IPS DF 6.9 (cell line): ENCODE data around the gene MBTPS2.
"Not testable (repeated sequence)": the region's sequence is repeated elsewhere in the genome, so short reads cannot be mapped to it uniquely, and the experiment has no call there.

Experiments used
- DNase-seq: peaks from one replicate; pipeline ENCODE4 v3.0.0-alpha.2; 2013; ENCODE audit warnings: low read depth, low spot score
- H3K27ac ChIP-seq: one replicate; pipeline ENCODE4 v1.5.1; 2013; ENCODE audit warnings: low read length, control low read depth
- H3K27me3 ChIP-seq: 2 replicates; pipeline ENCODE4 v1.6.1; 2013; ENCODE audit warnings: mild to moderate bottlenecking, low read length; ENCODE audit not compliant: control insufficient read depth, insufficient read depth
- H3K36me3 ChIP-seq: 2 replicates; pipeline ENCODE4 v1.6.1; 2013; ENCODE audit warnings: low read length; ENCODE audit not compliant: control insufficient read depth, insufficient read depth
- H3K4me1 ChIP-seq: 2 replicates; pipeline ENCODE4 v1.6.1; 2013; ENCODE audit warnings: low read length; ENCODE audit not compliant: control insufficient read depth, insufficient read depth
- H3K4me3 ChIP-seq: 2 replicates; pipeline ENCODE4 v1.5.1; 2013; ENCODE audit warnings: mild to moderate bottlenecking, low read length
- H3K9me3 ChIP-seq: 2 replicates; pipeline ENCODE4 v1.6.1; 2013; ENCODE audit warnings: low read length, inconsistent platforms; ENCODE audit not compliant: control insufficient read depth, insufficient read depth
- WGBS: extraction: QIAGEN DNeasy Blood & Tissue Kit; methylation state at CpG from one replicate; pipeline ENCODE4 v1.1.7; 2013; ENCODE audit warnings: mixed read lengths, missing lambda C conversion rate; ENCODE audit not compliant: insufficient read length, insufficient coverage; 5-methylcytosine and 5-hydroxymethylcytosine counted together

MBTPS2 gene

GRCh38 chrX:21816136-21816535 lies 23.3 kb upstream of the MBTPS2 start:
- Histone ChIP-seq H3K27ac (no peak overlapping the region), H3K4me3 (no peak overlapping the region), H3K9me3 (no peaks in the 10 kb centered on the region), H3K36me3 (no peaks in the 10 kb centered on the region), H3K4me1 (peaks cover 5% of the 10 kb centered on the region; the same call in 1 of the 2 replicates), H3K27me3 (no peaks in the 10 kb centered on the region)
- whole genome bisulfite sequencing = no CpG with 5 or more reads among the region's 5 CpGs
- no peak for DNase-seq

- not testable (repeated sequence) for DNase-seq, H3K27ac ChIP-seq, H3K27me3 ChIP-seq, H3K4me3 ChIP-seq, H3K4me1 ChIP-seq, H3K9me3 ChIP-seq, H3K36me3 ChIP-seq
- no CpG with 5 or more reads among the region's 1 CpG for WGBS
Measured at GRCh38 chrX:21820170-21820569, 19.2 kb upstream of the MBTPS2 start.

GRCh38 chrX:21821875-21822274 lies 17.5 kb upstream of the MBTPS2 start:
- no peaks in the 10 kb centered on the region for H3K36me3 ChIP-seq
- H3K4me1 ChIP-seq = no peaks in the 10 kb centered on the region
- no peaks in the 10 kb centered on the region for H3K9me3 ChIP-seq
- DNase-seq = no peak
- H3K4me3 ChIP-seq = no peak overlapping the region
- H3K27ac ChIP-seq = no peak overlapping the region
- no CpG with 5 or more reads among the region's 3 CpGs for WGBS
- H3K27me3 ChIP-seq = no peaks in the 10 kb centered on the region

- Histone ChIP-seq H3K4me3 (no peak overlapping the region), H3K27me3 (no peaks in the 10 kb centered on the region), H3K4me1 (no peaks in the 10 kb centered on the region), H3K27ac (no peak overlapping the region), H3K9me3 (no peaks in the 10 kb centered on the region), H3K36me3 (no peaks in the 10 kb centered on the region)
- no peak for DNase-seq
- WGBS = no CpG with 5 or more reads among the region's 2 CpGs
Measured at GRCh38 chrX:21831496-21831895, 7.9 kb upstream of the MBTPS2 start.

- Histone ChIP-seq H3K9me3 (no peaks in the 10 kb centered on the region), H3K4me3 (no peak overlapping the region), H3K4me1 (no peaks in the 10 kb centered on the region), H3K36me3 (no peaks in the 10 kb centered on the region), H3K27me3 (no peaks in the 10 kb centered on the region), H3K27ac (no peak overlapping the region)
- DNase-seq = no peak
- WGBS = no CpG with 5 or more reads among the region's 2 CpGs
Measured at GRCh38 chrX:21837056-21837455, 2.4 kb upstream of the MBTPS2 start.

- H3K27ac ChIP-seq = no peak overlapping the region
- H3K9me3 ChIP-seq = no peaks in the 10 kb centered on the region
- H3K4me3 ChIP-seq = peak overlapping the region; percentile 68; the same call in 1 of the 2 replicates
- no peaks in the 10 kb centered on the region for H3K27me3 ChIP-seq
- DNase-seq = no peak
- no peaks in the 10 kb centered on the region for H3K4me1 ChIP-seq
- no peaks in the 10 kb centered on the region for H3K36me3 ChIP-seq
- no CpG with 5 or more reads among the region's 4 CpGs for WGBS
Measured at GRCh38 chrX:21838937-21839333, 482 bp upstream of the MBTPS2 start.

- Histone ChIP-seq H3K36me3 (no peaks in the 10 kb centered on the region; the same call in 1 of the 2 replicates), H3K27me3 (no peaks in the 10 kb centered on the region), H3K4me1 (no peaks in the 10 kb centered on the region), H3K9me3 (no peaks in the 10 kb centered on the region), H3K4me3 (peak overlapping the region; percentile 68; the same call in 1 of the 2 replicates), H3K27ac (no peak overlapping the region)
- WGBS = no CpG with 5 or more reads among the region's 6 CpGs
- no peak for DNase-seq
Measured at GRCh38 chrX:21840193-21840545, 752 bp downstream of the MBTPS2 start.

GRCh38 chrX:21843179-21843578 lies 3.8 kb downstream of the MBTPS2 start:
- Histone ChIP-seq H3K36me3 (no peaks in the 10 kb centered on the region; the same call in 1 of the 2 replicates), H3K4me1 (no peaks in the 10 kb centered on the region), H3K27me3 (no peaks in the 10 kb centered on the region), H3K9me3 (no peaks in the 10 kb centered on the region), H3K27ac (no peak overlapping the region), H3K4me3 (no peak overlapping the region)
- no CpG with 5 or more reads among the region's 5 CpGs for WGBS
- DNase-seq = no peak

GRCh38 chrX:21845096-21845495 lies 5.7 kb downstream of the MBTPS2 start:
- Histone ChIP-seq H3K9me3 (no peaks in the 10 kb centered on the region), H3K36me3 (no peaks in the 10 kb centered on the region; the same call in 1 of the 2 replicates), H3K27me3 (no peaks in the 10 kb centered on the region), H3K4me3 (no peak overlapping the region), H3K27ac (no peak overlapping the region), H3K4me1 (no peaks in the 10 kb centered on the region)
- WGBS = 100% methylated on average over 1 of the region's 6 CpGs
- DNase-seq = no peak

- WGBS = no CpG with 5 or more reads among the region's 1 CpG
Measured at GRCh38 chrX:21847342-21847741, 7.9 kb downstream of the MBTPS2 start.

GRCh38 chrX:21853578-21853977 lies 14.2 kb downstream of the MBTPS2 start:
- no peak for DNase-seq
- H3K27ac ChIP-seq = no peak overlapping the region
- H3K4me1 ChIP-seq = no peaks in the 10 kb centered on the region

More at GRCh38 chrX:21847342-21847741, 7.9 kb downstream of the MBTPS2 start:
- no peak overlapping the region for H3K27ac ChIP-seq
- no peaks in the 10 kb centered on the region; the same call in 1 of the 2 replicates for H3K36me3 ChIP-seq
- H3K4me3 ChIP-seq = no peak overlapping the region
- H3K9me3 ChIP-seq = no peaks in the 10 kb centered on the region
- DNase-seq = no peak
- H3K27me3 ChIP-seq = no peaks in the 10 kb centered on the region
- H3K4me1 ChIP-seq = no peaks in the 10 kb centered on the region

More at GRCh38 chrX:21853578-21853977, 14.2 kb downstream of the MBTPS2 start:
- no peak overlapping the region for H3K4me3 ChIP-seq
- H3K36me3 ChIP-seq = no peaks in the 10 kb centered on the region
- H3K9me3 ChIP-seq = no peaks in the 10 kb centered on the region
- H3K27me3 ChIP-seq = no peaks in the 10 kb centered on the region
